Ovary (tissue), 9 donors: ENCODE data around the gene ELP5. TPM values are rescaled to one million over a fixed set of nuclear protein-coding genes. Genes with fewer than 3 reads are reported as not detected.

Experiments used
- DNase-seq, 5 donors: peaks; one replicate each; pipeline ENCODE4 v3.0.0-alpha.2; 2019 to 2020
- H3K27ac ChIP-seq, 2 donors: fragments of 200-600 bp; one replicate each; pipeline versions ENCODE4 v1.5.1 to v1.8.0; 2019 to 2022
- H3K27me3 ChIP-seq: fragments of 200-600 bp; one replicate; pipeline ENCODE4 v1.8.0; 2022
- H3K36me3 ChIP-seq: fragments of 200-600 bp; sonication (generic); one replicate; pipeline ENCODE4 v1.5.1; 2019
- H3K4me1 ChIP-seq: one replicate; pipeline ENCODE4 v1.8.1; 2013; ENCODE audit warnings: mild to moderate bottlenecking, moderate library complexity; ENCODE audit not compliant: insufficient read depth
- H3K4me3 ChIP-seq: fragments of 200-600 bp; sonication (generic); one replicate; pipeline ENCODE4 v1.5.1; 2017
- H3K9me3 ChIP-seq, 2 donors: fragments of 200-600 bp in 1 of 2; sonication (generic) in 1 of 2; one replicate each; pipeline versions ENCODE4 v1.5.1 to v1.8.1; 2013 to 2019; ENCODE audit warnings: mild to moderate bottlenecking in 1 of 2, moderate library complexity in 1 of 2
- CTCF ChIP-seq, 3 donors: fragments of 450-650 bp in 2 of 3; fragments of 200-600 bp in 1 of 3; IDR thresholded peaks; one replicate each; pipeline versions ENCODE4 v1.5.1 to v1.8.0; 2016 to 2022; ENCODE audit warnings: antibody characterized with exemption in 3 of 3, mild to moderate bottlenecking in 1 of 3
- EP300 ChIP-seq: sonication (generic); formaldehyde crosslinking; IDR thresholded peaks from one replicate; pipeline ENCODE4 v1.6.1; 2017; ENCODE audit warnings: antibody characterized with exemption
- POLR2A ChIP-seq: fragments of 450-650 bp; IDR thresholded peaks from one replicate; pipeline ENCODE4 v1.6.1; 2017; ENCODE audit warnings: antibody characterized with exemption, mild to moderate bottlenecking, moderate library complexity
- WGBS, 3 donors: extraction: QIAGEN DNeasy Blood & Tissue Kit in 1 of 3; methylation state at CpG; one replicate each; pipeline versions ENCODE4 v1.1.5 to v1.1.7; 2013 to 2017; 5-methylcytosine and 5-hydroxymethylcytosine counted together
- intact Hi-C, 4 donors: fragments of 100-400 bp; cut with DNase I; formaldehyde crosslinking; loops; one replicate each; pipeline versions ENCODE4 v1.11.0 to v1.15.1; 2022 to 2023
- polyA plus RNA-seq, 2 donors: library from polyadenylated mRNA; stranded (reverse); fragments of 200-250 nt in 1 of 2; fragments of 350-450 nt in 1 of 2; fragmentation: Illumina TruSeq in 1 of 2; extraction: RNeasy Lipid Tissue Mini Kit (QIAGEN cat#74804) in 1 of 2; gene quantifications; one replicate each; pipeline ENCODE4 v1.2.3, GENCODE V29; 2013 to 2014
- total RNA-seq, 7 donors: library from RNA; depleted of rRNA in 2 of 7; stranded (reverse); fragments of >200 nt in 2 of 7; fragmentation: NEBNext Ultra II Directional in 3 of 7; extraction: Animal tissue kit (Norgen Biotek cat#: 25700) in 3 of 7; gene quantifications; one replicate each; pipeline versions ENCODE4 v1.1.0 to v1.2.4, GENCODE V29; 2016 to 2023
- donor health status: DM: no; HTN: no; CAD: no; lungs with moderate emphysema.
- donor health status: DM: no; HTN: no; CAD: no.
- donor health status: Bipolar disorder and iron deficiency.
- donor health status: DM: yes; HTN: yes; CAD: no.
- donor health status: DM: no; HTN: no; CAD: no.
- donor health status: DM: yes; HTN: yes; CAD: no.

Gene ELP5
- total and polyA plus RNA-seq, 9 donors = 18.7 to 56.0 (median 40.6) TPM

- DNase-seq = peak; percentile 93 to 96 (median 95)
- H3K4me3 ChIP-seq = peak overlapping the region; percentile 33
- H3K36me3 ChIP-seq = no peaks in the 10 kb centered on the region
- peak overlapping the region; percentile 4 to 78 for H3K27ac ChIP-seq
- no peaks in the 10 kb centered on the region for H3K9me3 ChIP-seq
- H3K4me1 ChIP-seq = peaks cover 10% of the 10 kb centered on the region
- no peak for TF ChIP-seq CTCF (IDR thresholded peaks at IDR 0.05)
- peak; percentile 67 for TF ChIP-seq POLR2A
- peak; percentile 79 for TF ChIP-seq EP300
- 0 to 2% (median 1%) methylated on average over 34 of the region's 34 CpGs for WGBS, 3 donors
- H3K27me3 ChIP-seq = no peaks in the 10 kb centered on the region
- intact Hi-C loops = no loop called here
Observed at GRCh38 chr17:7204828-7205461, 47.1 kb upstream of the ELP5 start.

GRCh38 chr17:7205561-7205960, 46.5 kb upstream of the ELP5 start:
- TF ChIP-seq EP300 (no peak), CTCF (IDR thresholded peaks at IDR 0.05) (no peak), POLR2A (no peak)
- peaks cover 10% of the 10 kb centered on the region for H3K4me1 ChIP-seq
- no peaks in the 10 kb centered on the region for H3K36me3 ChIP-seq
- no peaks in the 10 kb centered on the region for H3K27me3 ChIP-seq
- H3K4me3 ChIP-seq = peak overlapping the region; percentile 33
- intact Hi-C loops = no loop called here
- H3K27ac ChIP-seq = peak overlapping the region in 1 of 2 donors; percentile 78
- DNase-seq = peak in 3 of 5 donors; percentile 27 to 43 (median 37)
- 14 to 26% (median 14%) methylated on average over 15 of the region's 15 CpGs for WGBS, 3 donors
- H3K9me3 ChIP-seq = no peaks in the 10 kb centered on the region

- Histone ChIP-seq H3K36me3 (no peaks in the 10 kb centered on the region), H3K4me1 (peaks cover 12% of the 10 kb centered on the region), H3K4me3 (no peak overlapping the region), H3K27me3 (no peaks in the 10 kb centered on the region), H3K9me3 (no peaks in the 10 kb centered on the region), H3K27ac (peak overlapping the region; percentile 51 to 60)
- 23 to 34% (median 30%) methylated on average over 24 of the region's 24 CpGs for WGBS, 3 donors
- DNase-seq = peak; percentile 63 to 77 (median 71)
- TF ChIP-seq POLR2A (no peak), EP300 (no peak), CTCF (IDR thresholded peaks at IDR 0.05) (no peak)
- intact Hi-C loops = no loop called here
Observed at GRCh38 chr17:7207120-7208001, 44.7 kb upstream of the ELP5 start.

DNA sequence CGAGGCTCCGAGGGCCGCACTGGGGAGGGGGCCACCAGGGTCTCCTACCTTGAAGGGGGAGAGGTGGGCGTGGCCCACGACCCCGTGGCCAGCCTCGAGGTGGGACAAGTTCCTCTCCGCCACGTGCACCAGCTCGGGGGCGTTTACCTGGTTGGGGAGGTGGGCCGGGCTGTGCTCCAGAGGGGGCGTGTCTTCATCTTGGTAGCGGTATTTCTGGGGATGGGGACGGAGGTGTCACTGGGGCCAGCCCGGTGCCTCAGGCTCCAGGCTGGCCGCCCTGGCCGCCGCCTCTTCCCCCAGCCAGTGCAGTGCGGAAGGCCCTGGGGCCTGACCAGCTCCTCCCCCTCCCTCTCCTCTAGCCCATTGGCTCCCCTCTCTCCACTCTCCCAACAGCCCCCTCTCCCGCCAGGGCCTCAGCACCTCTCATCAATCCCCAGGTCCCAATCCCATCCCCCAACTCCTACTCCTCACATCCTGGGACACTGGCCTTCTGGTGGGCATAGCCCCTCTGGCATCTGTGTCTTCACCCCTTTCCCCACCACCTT, 43.9 kb upstream of the ELP5 start:
- H3K27ac ChIP-seq = peak overlapping the region in 1 of 2 donors; percentile 51
- intact Hi-C loops = no loop called here
- DNase-seq = peak in 2 of 5 donors; percentile 65 to 67
- no peaks in the 10 kb centered on the region for H3K36me3 ChIP-seq
- WGBS, 3 donors = 20 to 23% (median 21%) methylated on average over 21 of the region's 21 CpGs
- H3K4me3 ChIP-seq = no peak overlapping the region
- no peaks in the 10 kb centered on the region for H3K9me3 ChIP-seq
- H3K4me1 ChIP-seq = peaks cover 12% of the 10 kb centered on the region
- TF ChIP-seq EP300 = no peak
- H3K27me3 ChIP-seq = no peaks in the 10 kb centered on the region
